K562 (cell line): ENCODE data around the gene ING5. TPM values are rescaled to one million over a fixed set of nuclear protein-coding genes. Genes with fewer than 3 reads are reported as not detected.

ENCODE experiments used
- ARID3B ChIP-seq: fragments of 250-450 bp; sonication (Bioruptor Pico); IDR thresholded peaks from 2 replicates; pipeline ENCODE4 v1.4.0; 2020; ENCODE audit warnings: borderline replicate concordance
- CREB3 ChIP-seq: fragments of 450-650 bp; conservative IDR thresholded peaks from 2 replicates; pipeline ENCODE4 v1.6.1; 2016; ENCODE audit warnings: missing genetic modification characterization, low read depth, mild to moderate bottlenecking, missing compliant biosample characterization, moderate library complexity
- CREB3L1 ChIP-seq: fragments of 450-650 bp; IDR thresholded peaks from 2 replicates; pipeline ENCODE4 v1.6.1; 2014; ENCODE audit warnings: low read depth, mild to moderate bottlenecking, moderate library complexity, borderline replicate concordance
- E2F8 ChIP-seq: fragments of 450-650 bp; IDR thresholded peaks from 2 replicates; pipeline ENCODE4 v1.7.1; 2018; ENCODE audit warnings: mild to moderate bottlenecking, low read depth; ENCODE audit not compliant: partially characterized antibody
- ILF3 ChIP-seq: fragments of 450-650 bp; IDR thresholded peaks from 2 replicates; pipeline ENCODE4 v1.6.1; 2018; ENCODE audit warnings: antibody characterized with exemption, mild to moderate bottlenecking, moderate library complexity, borderline replicate concordance
- KHSRP ChIP-seq: fragments of 450-650 bp; IDR thresholded peaks from 2 replicates; pipeline ENCODE4 v1.6.1; 2017
- MNT ChIP-seq, 2 experiments: fragments of 450-650 bp; conservative IDR thresholded peaks; 2 replicates each; pipeline ENCODE4 v1.6.1; 2017; ENCODE audit warnings: mild to moderate bottlenecking in 2 of 2, moderate library complexity in 2 of 2
- MXD1 ChIP-seq: fragments of 250-450 bp; sonication (Bioruptor Pico); IDR thresholded peaks from 2 replicates; pipeline ENCODE4 v1.8.0; 2021; ENCODE audit warnings: borderline replicate concordance, mild to moderate bottlenecking, moderate library complexity; ENCODE audit not compliant: poor library complexity, severe bottlenecking
- MYC ChIP-seq, 2 experiments: fragments of 250-450 bp in 1 of 2; sonication (Bioruptor Pico) in 1 of 2; IDR thresholded peaks; 2 replicates each; pipeline versions ENCODE4 v1.5.1 to v1.6.1; 2012 to 2021; ENCODE audit warnings: low read depth in 2 of 2, borderline replicate concordance in 1 of 2, improper control_type of control experiment in 1 of 2, low read length in 1 of 2, mild to moderate bottlenecking in 1 of 2, moderate library complexity in 1 of 2
- NCOA2 ChIP-seq, 2 experiments: fragments of 450-650 bp; IDR thresholded peaks; 2 replicates each; pipeline ENCODE4 v1.6.1; 2018; ENCODE audit warnings: mild to moderate bottlenecking in 2 of 2, moderate library complexity in 1 of 2; ENCODE audit not compliant: partially characterized antibody in 2 of 2
- NEUROD1 ChIP-seq: fragments of 150-350 bp; IDR thresholded peaks from 2 replicates; pipeline ENCODE4 v1.6.1; 2014; ENCODE audit warnings: borderline replicate concordance, low read length, low read depth; ENCODE audit not compliant: partially characterized antibody
- RHOXF2B ChIP-seq: fragments of 250-450 bp; sonication (Bioruptor Pico); conservative IDR thresholded peaks from 2 replicates; pipeline ENCODE4 v1.5.1; 2021
- TBP ChIP-seq: optimal IDR thresholded peaks from 2 replicates; pipeline ENCODE3; 2011; ENCODE audit warnings: low read depth, low read length, improper control_type of control experiment
- USF1 ChIP-seq: sonication (generic); formaldehyde crosslinking; IDR thresholded peaks from 2 replicates; pipeline ENCODE4 v1.9.0; 2022; ENCODE audit warnings: mild to moderate bottlenecking, missing genetic modification reagents
- ZFX ChIP-seq: sonication (generic); formaldehyde crosslinking; IDR thresholded peaks from 2 replicates; pipeline ENCODE4 v1.8.0; 2022; ENCODE audit warnings: mild to moderate bottlenecking, missing genetic modification reagents, moderate library complexity
- polyA plus RNA-seq, 8 experiments: library from polyadenylated mRNA; depleted of rRNA in 4 of 8; stranded (reverse) in 5 of 8; unstranded in 3 of 8; fragments of >200 nt; fragmentation: Nextera tagmentation in 2 of 8; fragmentation: Illumina TruSeq in 1 of 8; extraction: Ambion mirVana in 2 of 8; extraction: Trizol in 1 of 8; gene quantifications; 2 replicates each; pipeline versions ENCODE4 v1.2.1 to v1.2.3, GENCODE V29; 2011 to 2014; ENCODE audit warnings: inconsistent platforms in 1 of 8, missing spikeins in 1 of 8
- total RNA-seq, 7 experiments: library from RNA; depleted of rRNA in 6 of 7; stranded (reverse); fragments of >200 nt in 6 of 7; fragmentation: Illumina TruSeq in 2 of 7; extraction: Trizol in 2 of 7; gene quantifications; 2 replicates each; pipeline versions ENCODE4 v1.2.1 to v1.2.3, GENCODE V29; 2011 to 2021; ENCODE audit warnings: low replicate concordance in 1 of 7

Gene ING5
- total and polyA plus RNA-seq, 9 of the 15 experiments (the other 6 are each of a cell fraction or from before 2014, with no cell fraction given), result 10.4 to 53.3 (median 27.9) TPM

- TF ChIP-seq ARID3B (CRISPR knock-in tag), result 0 out of 2 replicates have a peak, but pooled peaks have one; percentile 15
- TF ChIP-seq KHSRP, result no peak
- no peak for TF ChIP-seq E2F8
- TF ChIP-seq CREB3, result no peak
- TF ChIP-seq MNT (conservative IDR thresholded peaks at IDR 0.05), result peak in 1 of 2 experiments; percentile 63; a peak in 1 of 4 replicates
- TF ChIP-seq NEUROD1, result no peak
- peak; percentile 77 for TF ChIP-seq ZFX
- TF ChIP-seq TBP, result peak; percentile 38
- TF ChIP-seq MXD1 (CRISPR knock-in tag), result no peak
- peak; percentile 57; the same call in 1 of the 2 replicates for TF ChIP-seq MYC (IDR thresholded peaks at IDR 0.05; ENCODE audit: low read depth, low read length)
- no peak for TF ChIP-seq MYC (CRISPR knock-in tag; IDR thresholded peaks at IDR 0.05; ENCODE audit: borderline replicate concordance, low read depth)
- TF ChIP-seq RHOXF2B (CRISPR knock-in tag), result no peak
- no peak for TF ChIP-seq NCOA2 (IDR thresholded peaks at IDR 0.05; ENCODE audit: partially characterized antibody in 2 of 2)
- no peak for TF ChIP-seq CREB3L1
- TF ChIP-seq ILF3, result peak; percentile 22; the same call in 1 of the 2 replicates
- peak; percentile 93 for TF ChIP-seq USF1
Observed at GRCh38 chr2:241734467-241735208, 32.8 kb downstream of the ING5 start, which contains the start of gene D2HGDH (continued).
